SK-N-SH (cell line): ENCODE measurements around the gene TFCP2. TPM values are rescaled to one million over a fixed set of nuclear protein-coding genes. Genes with fewer than 3 reads are reported as not detected.

ENCODE experiments used
- CTCF ChIA-PET: fragments of 300-600, 350-600 bp; formaldehyde crosslinking; extraction: SDS; loops from one replicate; lab custom pipeline; 2021; lab: Yijun Ruan, JAX
- POLR2A ChIA-PET: fragments of 350-600 bp; sonication (Branson Sonifier 250); formaldehyde crosslinking; extraction: SDS; loops from one replicate; lab custom pipeline; 2020; ENCODE audit warnings: antibody characterized with exemption, inconsistent platforms; lab: Yijun Ruan, JAX
- DNase-seq: peaks from one replicate; pipeline ENCODE4 v3.0.0; 2012
- H2AFZ ChIP-seq: fragments of 200-600 bp; sonication (generic); 2 replicates; pipeline ENCODE4 v1.8.1; 2016; ENCODE audit warnings: antibody characterized with exemption, mild to moderate bottlenecking, low read depth
- H3F3A ChIP-seq: fragments of 200-600 bp; sonication (generic); replicated peaks from 2 replicates; pipeline ENCODE3; 2016; ENCODE audit warnings: antibody characterized with exemption, mild to moderate bottlenecking; ENCODE audit not compliant: insufficient read depth
- H3K27ac ChIP-seq, 2 experiments: fragments of 200-500 bp in 1 of 2; fragments of 200-600 bp in 1 of 2; sonication (Bioruptor generic) in 1 of 2; sonication (generic), shearing (Covaris generic) in 1 of 2; 2 replicates each; pipeline versions ENCODE4 v1.5.1 to v1.6.1; 2014 to 2016; ENCODE audit warnings: low read depth in 2 of 2, inconsistent platforms in 1 of 2, low read length in 1 of 2, mild to moderate bottlenecking in 1 of 2, mixed read lengths in 1 of 2
- H3K27me3 ChIP-seq: fragments of 200-600 bp; sonication (generic), shearing (Covaris generic); 2 replicates; pipeline ENCODE4 v1.6.1; 2016; ENCODE audit warnings: mixed run types; ENCODE audit not compliant: insufficient read depth
- H3K36me3 ChIP-seq, 2 experiments: fragments of 200-500 bp in 1 of 2; fragments of 200-600 bp in 1 of 2; sonication (Bioruptor generic) in 1 of 2; sonication (generic) in 1 of 2; replicated peaks in 1 of 2; 2 replicates each; pipeline versions ENCODE3 to v1.5.1; 2014 to 2016; ENCODE audit warnings: low read length in 1 of 2, mild to moderate bottlenecking in 1 of 2; ENCODE audit not compliant: insufficient read depth in 2 of 2, control insufficient read depth in 1 of 2
- H3K4me1 ChIP-seq, 2 experiments: fragments of 200-500 bp in 1 of 2; fragments of 200-600 bp in 1 of 2; sonication (Bioruptor generic) in 1 of 2; sonication (generic), shearing (Covaris generic) in 1 of 2; 2 replicates each; pipeline versions ENCODE4 v1.5.1 to v1.6.1; 2014 to 2016; ENCODE audit warnings: low read depth in 1 of 2, low read length in 1 of 2, mixed run types in 1 of 2; ENCODE audit not compliant: insufficient read depth in 2 of 2, control insufficient read depth in 1 of 2
- H3K4me2 ChIP-seq: fragments of 200-600 bp; sonication (generic), shearing (Covaris generic); 2 replicates; pipeline ENCODE4 v1.6.1; 2017; ENCODE audit warnings: mixed run types
- H3K4me3 ChIP-seq, 2 experiments: fragments of 200-500 bp in 1 of 2; fragments of 200-600 bp in 1 of 2; sonication (Bioruptor generic) in 1 of 2; sonication (generic), shearing (Covaris generic) in 1 of 2; 2 replicates each; pipeline versions ENCODE4 v1.5.1 to v1.8.1; 2014 to 2016; ENCODE audit warnings: low read depth in 2 of 2, inconsistent platforms in 1 of 2, low read length in 1 of 2, mild to moderate bottlenecking in 1 of 2, mixed read lengths in 1 of 2, moderate library complexity in 1 of 2
- H3K79me2 ChIP-seq: fragments of 200-600 bp; sonication (generic); 2 replicates; pipeline ENCODE4 v1.8.1; 2017; ENCODE audit warnings: mild to moderate bottlenecking; ENCODE audit not compliant: insufficient read depth
- H3K9ac ChIP-seq: fragments of 200-600 bp; sonication (generic); 2 replicates; pipeline ENCODE4 v1.6.1; 2017; ENCODE audit warnings: mixed run types
- H3K9me2 ChIP-seq: fragments of 200-600 bp; sonication (generic); 2 replicates; pipeline ENCODE4 v1.6.1; 2017; ENCODE audit warnings: mixed run types
- H3K9me3 ChIP-seq: fragments of 200-600 bp; sonication (generic); 2 replicates; pipeline ENCODE4 v1.6.1; 2017; ENCODE audit warnings: mixed run types, mild to moderate bottlenecking, moderate library complexity
- H4K20me1 ChIP-seq: fragments of 200-600 bp; sonication (generic); 2 replicates; pipeline ENCODE4 v1.6.1; 2017; ENCODE audit warnings: mild to moderate bottlenecking, mixed run types; ENCODE audit not compliant: insufficient read depth
- CHD2 ChIP-seq: fragments of 150-350 bp; IDR thresholded peaks from 2 replicates; pipeline ENCODE4 v1.6.1; 2018; ENCODE audit warnings: low read length; ENCODE audit not compliant: partially characterized antibody
- RFX5 ChIP-seq: IDR thresholded peaks from 2 replicates; pipeline ENCODE4 v1.6.1; 2012; ENCODE audit warnings: mild to moderate bottlenecking, improper control_type of control experiment, low read length
- SIN3A ChIP-seq: IDR thresholded peaks from 2 replicates; pipeline ENCODE4 v1.6.1; 2012; ENCODE audit warnings: low read depth, mild to moderate bottlenecking, low read length, moderate library complexity, borderline replicate concordance
- TEAD4 ChIP-seq: IDR thresholded peaks from 2 replicates; pipeline ENCODE4 v1.4.0; 2012; ENCODE audit warnings: mild to moderate bottlenecking, borderline replicate concordance; ENCODE audit not compliant: insufficient read depth
- polyA plus RNA-seq, 3 experiments: library from polyadenylated mRNA; depleted of rRNA; stranded (reverse); fragments of >200 nt; gene quantifications; 2 replicates each; pipeline ENCODE4 v1.2.3, GENCODE V29; 2012
- TF ChIP-seq, protein P1 (sequence below): IDR thresholded peaks from 2 replicates; pipeline ENCODE4 v1.4.0; 2012; ENCODE audit warnings: low read depth, borderline replicate concordance
- TF ChIP-seq, protein P2 (sequence below): fragments of 150-350 bp; IDR thresholded peaks from 2 replicates; pipeline ENCODE4 v1.6.1; 2017; ENCODE audit warnings: antibody characterized with exemption, low read length, low read depth, borderline replicate concordance
- TF ChIP-seq, protein P3 (sequence below): IDR thresholded peaks from 2 replicates; pipeline ENCODE4 v1.4.0; 2012; ENCODE audit warnings: low read depth, borderline replicate concordance
- TF ChIP-seq, protein P4 (sequence below): fragments of 200-600 bp; sonication (generic); IDR thresholded peaks from 2 replicates; pipeline ENCODE4 v1.6.1; 2017; ENCODE audit warnings: antibody characterized with exemption, mild to moderate bottlenecking, moderate library complexity
- TF ChIP-seq, protein P5 (sequence below): IDR thresholded peaks from 2 replicates; pipeline ENCODE4 v1.6.1; 2012; ENCODE audit warnings: mild to moderate bottlenecking, low read depth, low read length, moderate library complexity
- TF ChIP-seq, protein P6 (sequence below): fragments of 150-350 bp; IDR thresholded peaks from 2 replicates; pipeline ENCODE4 v1.6.1; 2016; ENCODE audit warnings: mild to moderate bottlenecking, low read depth, low read length

The TFCP2 gene
- polyA plus RNA-seq, 1 of the 3 experiments (the other 2 are of a cell fraction): 18.1 TPM

DNA sequence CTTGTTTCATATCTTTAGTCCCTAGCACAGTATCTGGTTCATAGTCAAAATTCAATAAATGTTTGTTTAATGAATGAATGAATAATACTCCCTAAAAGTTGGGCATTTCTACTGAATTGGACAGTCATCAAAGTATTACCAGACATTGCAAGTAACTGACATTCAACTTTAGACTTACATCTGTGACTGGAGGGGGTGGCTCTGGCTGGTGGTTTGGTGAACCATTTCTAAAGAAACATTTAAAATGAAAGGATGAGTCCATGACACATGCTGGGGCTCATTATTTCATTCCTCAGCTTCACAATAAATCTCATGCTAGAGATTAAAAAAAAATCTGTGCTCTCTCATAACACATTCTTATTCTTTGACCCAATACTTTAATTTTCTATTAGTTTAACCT lies 69.0 kb downstream of the TFCP2 start:
- Histone ChIP-seq H3K79me2 (no peaks in the 10 kb centered on the region), H3K4me2 (no peak overlapping the region), H3K9me3 (no peaks in the 10 kb centered on the region), H4K20me1 (no peaks in the 10 kb centered on the region), H3K27me3 (no peaks in the 10 kb centered on the region), H2AFZ (no peak overlapping the region), H3K9me2 (no peaks in the 10 kb centered on the region), H3F3A (no peaks in the 10 kb centered on the region), H3K4me3 (no peak overlapping the region), H3K36me3 (peaks cover 51 to 70% of the 10 kb centered on the region in 2 experiments), H3K4me1 (no peaks in the 10 kb centered on the region), H3K27ac (no peak overlapping the region), H3K9ac (no peak overlapping the region)
- ChIA-PET CTCF (no interaction called here), POLR2A (no interaction called here)
- no peak for DNase-seq
- no peak for TF ChIP-seq RFX5
- TF ChIP-seq, protein P1, sequence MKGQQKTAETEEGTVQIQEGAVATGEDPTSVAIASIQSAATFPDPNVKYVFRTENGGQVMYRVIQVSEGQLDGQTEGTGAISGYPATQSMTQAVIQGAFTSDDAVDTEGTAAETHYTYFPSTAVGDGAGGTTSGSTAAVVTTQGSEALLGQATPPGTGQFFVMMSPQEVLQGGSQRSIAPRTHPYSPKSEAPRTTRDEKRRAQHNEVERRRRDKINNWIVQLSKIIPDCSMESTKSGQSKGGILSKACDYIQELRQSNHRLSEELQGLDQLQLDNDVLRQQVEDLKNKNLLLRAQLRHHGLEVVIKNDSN: no peak
- TF ChIP-seq, protein P2, sequence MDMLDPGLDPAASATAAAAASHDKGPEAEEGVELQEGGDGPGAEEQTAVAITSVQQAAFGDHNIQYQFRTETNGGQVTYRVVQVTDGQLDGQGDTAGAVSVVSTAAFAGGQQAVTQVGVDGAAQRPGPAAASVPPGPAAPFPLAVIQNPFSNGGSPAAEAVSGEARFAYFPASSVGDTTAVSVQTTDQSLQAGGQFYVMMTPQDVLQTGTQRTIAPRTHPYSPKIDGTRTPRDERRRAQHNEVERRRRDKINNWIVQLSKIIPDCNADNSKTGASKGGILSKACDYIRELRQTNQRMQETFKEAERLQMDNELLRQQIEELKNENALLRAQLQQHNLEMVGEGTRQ: no peak
- TF ChIP-seq TEAD4: no peak
- TF ChIP-seq CHD2: no peak
- TF ChIP-seq, protein P3, sequence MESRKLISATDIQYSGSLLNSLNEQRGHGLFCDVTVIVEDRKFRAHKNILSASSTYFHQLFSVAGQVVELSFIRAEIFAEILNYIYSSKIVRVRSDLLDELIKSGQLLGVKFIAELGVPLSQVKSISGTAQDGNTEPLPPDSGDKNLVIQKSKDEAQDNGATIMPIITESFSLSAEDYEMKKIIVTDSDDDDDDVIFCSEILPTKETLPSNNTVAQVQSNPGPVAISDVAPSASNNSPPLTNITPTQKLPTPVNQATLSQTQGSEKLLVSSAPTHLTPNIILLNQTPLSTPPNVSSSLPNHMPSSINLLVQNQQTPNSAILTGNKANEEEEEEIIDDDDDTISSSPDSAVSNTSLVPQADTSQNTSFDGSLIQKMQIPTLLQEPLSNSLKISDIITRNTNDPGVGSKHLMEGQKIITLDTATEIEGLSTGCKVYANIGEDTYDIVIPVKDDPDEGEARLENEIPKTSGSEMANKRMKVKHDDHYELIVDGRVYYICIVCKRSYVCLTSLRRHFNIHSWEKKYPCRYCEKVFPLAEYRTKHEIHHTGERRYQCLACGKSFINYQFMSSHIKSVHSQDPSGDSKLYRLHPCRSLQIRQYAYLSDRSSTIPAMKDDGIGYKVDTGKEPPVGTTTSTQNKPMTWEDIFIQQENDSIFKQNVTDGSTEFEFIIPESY: no peak
- no peak for TF ChIP-seq SIN3A
- TF ChIP-seq, protein P4, sequence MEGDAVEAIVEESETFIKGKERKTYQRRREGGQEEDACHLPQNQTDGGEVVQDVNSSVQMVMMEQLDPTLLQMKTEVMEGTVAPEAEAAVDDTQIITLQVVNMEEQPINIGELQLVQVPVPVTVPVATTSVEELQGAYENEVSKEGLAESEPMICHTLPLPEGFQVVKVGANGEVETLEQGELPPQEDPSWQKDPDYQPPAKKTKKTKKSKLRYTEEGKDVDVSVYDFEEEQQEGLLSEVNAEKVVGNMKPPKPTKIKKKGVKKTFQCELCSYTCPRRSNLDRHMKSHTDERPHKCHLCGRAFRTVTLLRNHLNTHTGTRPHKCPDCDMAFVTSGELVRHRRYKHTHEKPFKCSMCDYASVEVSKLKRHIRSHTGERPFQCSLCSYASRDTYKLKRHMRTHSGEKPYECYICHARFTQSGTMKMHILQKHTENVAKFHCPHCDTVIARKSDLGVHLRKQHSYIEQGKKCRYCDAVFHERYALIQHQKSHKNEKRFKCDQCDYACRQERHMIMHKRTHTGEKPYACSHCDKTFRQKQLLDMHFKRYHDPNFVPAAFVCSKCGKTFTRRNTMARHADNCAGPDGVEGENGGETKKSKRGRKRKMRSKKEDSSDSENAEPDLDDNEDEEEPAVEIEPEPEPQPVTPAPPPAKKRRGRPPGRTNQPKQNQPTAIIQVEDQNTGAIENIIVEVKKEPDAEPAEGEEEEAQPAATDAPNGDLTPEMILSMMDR: no peak
- TF ChIP-seq, protein P5, sequence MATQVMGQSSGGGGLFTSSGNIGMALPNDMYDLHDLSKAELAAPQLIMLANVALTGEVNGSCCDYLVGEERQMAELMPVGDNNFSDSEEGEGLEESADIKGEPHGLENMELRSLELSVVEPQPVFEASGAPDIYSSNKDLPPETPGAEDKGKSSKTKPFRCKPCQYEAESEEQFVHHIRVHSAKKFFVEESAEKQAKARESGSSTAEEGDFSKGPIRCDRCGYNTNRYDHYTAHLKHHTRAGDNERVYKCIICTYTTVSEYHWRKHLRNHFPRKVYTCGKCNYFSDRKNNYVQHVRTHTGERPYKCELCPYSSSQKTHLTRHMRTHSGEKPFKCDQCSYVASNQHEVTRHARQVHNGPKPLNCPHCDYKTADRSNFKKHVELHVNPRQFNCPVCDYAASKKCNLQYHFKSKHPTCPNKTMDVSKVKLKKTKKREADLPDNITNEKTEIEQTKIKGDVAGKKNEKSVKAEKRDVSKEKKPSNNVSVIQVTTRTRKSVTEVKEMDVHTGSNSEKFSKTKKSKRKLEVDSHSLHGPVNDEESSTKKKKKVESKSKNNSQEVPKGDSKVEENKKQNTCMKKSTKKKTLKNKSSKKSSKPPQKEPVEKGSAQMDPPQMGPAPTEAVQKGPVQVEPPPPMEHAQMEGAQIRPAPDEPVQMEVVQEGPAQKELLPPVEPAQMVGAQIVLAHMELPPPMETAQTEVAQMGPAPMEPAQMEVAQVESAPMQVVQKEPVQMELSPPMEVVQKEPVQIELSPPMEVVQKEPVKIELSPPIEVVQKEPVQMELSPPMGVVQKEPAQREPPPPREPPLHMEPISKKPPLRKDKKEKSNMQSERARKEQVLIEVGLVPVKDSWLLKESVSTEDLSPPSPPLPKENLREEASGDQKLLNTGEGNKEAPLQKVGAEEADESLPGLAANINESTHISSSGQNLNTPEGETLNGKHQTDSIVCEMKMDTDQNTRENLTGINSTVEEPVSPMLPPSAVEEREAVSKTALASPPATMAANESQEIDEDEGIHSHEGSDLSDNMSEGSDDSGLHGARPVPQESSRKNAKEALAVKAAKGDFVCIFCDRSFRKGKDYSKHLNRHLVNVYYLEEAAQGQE: no peak
- TF ChIP-seq, protein P6, sequence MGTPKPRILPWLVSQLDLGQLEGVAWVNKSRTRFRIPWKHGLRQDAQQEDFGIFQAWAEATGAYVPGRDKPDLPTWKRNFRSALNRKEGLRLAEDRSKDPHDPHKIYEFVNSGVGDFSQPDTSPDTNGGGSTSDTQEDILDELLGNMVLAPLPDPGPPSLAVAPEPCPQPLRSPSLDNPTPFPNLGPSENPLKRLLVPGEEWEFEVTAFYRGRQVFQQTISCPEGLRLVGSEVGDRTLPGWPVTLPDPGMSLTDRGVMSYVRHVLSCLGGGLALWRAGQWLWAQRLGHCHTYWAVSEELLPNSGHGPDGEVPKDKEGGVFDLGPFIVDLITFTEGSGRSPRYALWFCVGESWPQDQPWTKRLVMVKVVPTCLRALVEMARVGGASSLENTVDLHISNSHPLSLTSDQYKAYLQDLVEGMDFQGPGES: no peak
